Mesendoderm (in vitro differentiated cells): ENCODE measurements around the gene HMCN2.

Experiments used
- DNase-seq: peaks from one replicate; pipeline ENCODE4 v3.0.0; 2013
- H2AK5ac ChIP-seq: 2 replicates; pipeline ENCODE4 v1.6.1; 2013; ENCODE audit warnings: low read length, inconsistent platforms
- H2BK120ac ChIP-seq: 2 replicates; pipeline ENCODE4 v1.6.1; 2013; ENCODE audit warnings: low read depth, mild to moderate bottlenecking, low read length, moderate library complexity, mixed read lengths
- H2BK15ac ChIP-seq: replicated peaks from 2 replicates; pipeline ENCODE4 v1.6.1; 2013; ENCODE audit warnings: low read depth, mild to moderate bottlenecking, moderate library complexity
- H2BK5ac ChIP-seq: 2 replicates; pipeline ENCODE4 v1.6.1; 2013; ENCODE audit warnings: low read length, inconsistent platforms
- H3K18ac ChIP-seq: 2 replicates; pipeline ENCODE4 v1.6.1; 2013; ENCODE audit warnings: mild to moderate bottlenecking, low read length, mixed read lengths
- H3K23ac ChIP-seq: one replicate; pipeline ENCODE4 v1.6.1; 2013; ENCODE audit warnings: low read length
- H3K27ac ChIP-seq: 2 replicates; pipeline ENCODE4 v1.5.1; 2013; ENCODE audit warnings: low read depth, mild to moderate bottlenecking, inconsistent platforms, low read length, moderate library complexity
- H3K27me3 ChIP-seq: 2 replicates; pipeline ENCODE4 v1.6.1; 2013; ENCODE audit warnings: low read length, control low read depth, mild to moderate bottlenecking, inconsistent platforms; ENCODE audit not compliant: insufficient read depth, poor library complexity
- H3K36me3 ChIP-seq: 2 replicates; pipeline ENCODE4 v1.6.1; 2013; ENCODE audit warnings: low read length, inconsistent platforms; ENCODE audit not compliant: control insufficient read depth, insufficient read depth
- H3K4ac ChIP-seq: one replicate; pipeline ENCODE4 v1.6.1; 2013; ENCODE audit warnings: low read depth, mild to moderate bottlenecking, low read length, moderate library complexity
- H3K4me1 ChIP-seq: 2 replicates; pipeline ENCODE4 v1.6.1; 2013; ENCODE audit warnings: low read depth, low read length, inconsistent platforms; ENCODE audit not compliant: control insufficient read depth
- H3K4me2 ChIP-seq: 2 replicates; pipeline ENCODE4 v1.6.1; 2013; ENCODE audit warnings: low read length
- H3K4me3 ChIP-seq: 2 replicates; pipeline ENCODE4 v1.5.1; 2013; ENCODE audit warnings: mild to moderate bottlenecking, low read length
- H3K56ac ChIP-seq: one replicate; pipeline ENCODE4 v1.6.1; 2013; ENCODE audit warnings: low read length
- H3K79me1 ChIP-seq: 2 replicates; pipeline ENCODE4 v1.6.1; 2013; ENCODE audit warnings: low read length, inconsistent platforms
- H3K79me2 ChIP-seq: 2 replicates; pipeline ENCODE4 v1.6.1; 2013; ENCODE audit warnings: mild to moderate bottlenecking, low read length; ENCODE audit not compliant: control insufficient read depth, insufficient read depth
- H3K9ac ChIP-seq: 2 replicates; pipeline ENCODE4 v1.6.1; 2013; ENCODE audit warnings: low read length, inconsistent platforms
- H4K5ac ChIP-seq: one replicate; pipeline ENCODE4 v1.6.1; 2013; ENCODE audit warnings: low read length
- H4K8ac ChIP-seq: one replicate; pipeline ENCODE4 v1.6.1; 2013; ENCODE audit warnings: low read depth, mild to moderate bottlenecking, control low read depth, low read length, moderate library complexity
- WGBS: extraction: QIAGEN DNeasy Blood & Tissue Kit; methylation state at CpG from one replicate; pipeline ENCODE4 v1.1.7; 2013; ENCODE audit warnings: low lambda C conversion rate, missing lambda C conversion rate; ENCODE audit not compliant: insufficient coverage; ENCODE audit errors: extremely low coverage; 5-methylcytosine and 5-hydroxymethylcytosine counted together

HMCN2 gene

GRCh38 chr9:130346431-130346830 lies 80.9 kb downstream of the HMCN2 start:
- no peaks in the 10 kb centered on the region for H3K79me2 ChIP-seq
- no peak overlapping the region for H4K5ac ChIP-seq
- H3K27me3 ChIP-seq = no peaks in the 10 kb centered on the region
- no peak overlapping the region for H3K4ac ChIP-seq
- H2AK5ac ChIP-seq = no peak overlapping the region
- DNase-seq = no peak
- no peaks in the 10 kb centered on the region for H3K4me1 ChIP-seq
- H3K56ac ChIP-seq = no peak overlapping the region
- no peak overlapping the region for H2BK5ac ChIP-seq
- WGBS = no CpG with 5 or more reads among the region's 14 CpGs
- no peak overlapping the region for H3K27ac ChIP-seq
- no peak overlapping the region for H3K23ac ChIP-seq
- H3K4me2 ChIP-seq = no peak overlapping the region
- no peak overlapping the region for H3K9ac ChIP-seq
- no peak overlapping the region for H4K8ac ChIP-seq
- no peak overlapping the region for H3K18ac ChIP-seq
- no peak overlapping the region for H2BK15ac ChIP-seq
- H3K36me3 ChIP-seq = no peaks in the 10 kb centered on the region
- H2BK120ac ChIP-seq = no peak overlapping the region
- no peaks in the 10 kb centered on the region for H3K79me1 ChIP-seq
- no peak overlapping the region for H3K4me3 ChIP-seq

GRCh38 chr9:130347036-130347435 lies 81.5 kb downstream of the HMCN2 start:
- Histone ChIP-seq H3K18ac (no peak overlapping the region), H2BK5ac (no peak overlapping the region), H3K23ac (no peak overlapping the region), H3K36me3 (no peaks in the 10 kb centered on the region), H3K4ac (no peak overlapping the region), H3K4me1 (no peaks in the 10 kb centered on the region), H3K9ac (no peak overlapping the region), H3K79me2 (no peaks in the 10 kb centered on the region), H4K5ac (no peak overlapping the region), H3K4me2 (no peak overlapping the region), H2BK120ac (no peak overlapping the region), H3K4me3 (no peak overlapping the region), H3K27ac (no peak overlapping the region), H4K8ac (no peak overlapping the region), H2AK5ac (no peak overlapping the region), H3K56ac (no peak overlapping the region), H3K79me1 (no peaks in the 10 kb centered on the region), H3K27me3 (no peaks in the 10 kb centered on the region), H2BK15ac (no peak overlapping the region)
- DNase-seq = no peak
- WGBS = no CpG with 5 or more reads among the region's 14 CpGs

GRCh38 chr9:130347931-130348330 lies 82.4 kb downstream of the HMCN2 start:
- Histone ChIP-seq H3K18ac (no peak overlapping the region), H2BK15ac (no peak overlapping the region), H3K79me1 (no peaks in the 10 kb centered on the region), H3K9ac (no peak overlapping the region), H3K27me3 (no peaks in the 10 kb centered on the region), H3K4me3 (no peak overlapping the region), H2BK5ac (no peak overlapping the region), H3K79me2 (no peaks in the 10 kb centered on the region), H3K36me3 (no peaks in the 10 kb centered on the region), H3K27ac (no peak overlapping the region), H3K56ac (no peak overlapping the region), H2AK5ac (no peak overlapping the region), H2BK120ac (no peak overlapping the region), H3K4me1 (no peaks in the 10 kb centered on the region), H4K8ac (no peak overlapping the region), H3K4me2 (no peak overlapping the region), H4K5ac (no peak overlapping the region), H3K23ac (no peak overlapping the region), H3K4ac (no peak overlapping the region)
- WGBS = no CpG with 5 or more reads among the region's 6 CpGs
- no peak for DNase-seq

- no CpG with 5 or more reads among the region's 21 CpGs for WGBS
- H3K27me3 ChIP-seq = no peaks in the 10 kb centered on the region
These were observed 82.8 kb downstream of the HMCN2 start for GRCh38 chr9:130348341-130348740.

GRCh38 chr9:130348881-130349280 lies 83.3 kb downstream of the HMCN2 start:
- H3K4ac ChIP-seq = no peak overlapping the region
- H3K23ac ChIP-seq = no peak overlapping the region
- no peaks in the 10 kb centered on the region for H3K36me3 ChIP-seq
- H2BK120ac ChIP-seq = no peak overlapping the region
- H3K27me3 ChIP-seq = no peaks in the 10 kb centered on the region
- H4K8ac ChIP-seq = no peak overlapping the region
- H3K56ac ChIP-seq = no peak overlapping the region
- H2BK15ac ChIP-seq = no peak overlapping the region
- no peak overlapping the region for H3K4me2 ChIP-seq
- H2AK5ac ChIP-seq = no peak overlapping the region
- no peak overlapping the region for H3K4me3 ChIP-seq
- H2BK5ac ChIP-seq = no peak overlapping the region
- H3K9ac ChIP-seq = no peak overlapping the region
- H4K5ac ChIP-seq = no peak overlapping the region
- H3K4me1 ChIP-seq = no peaks in the 10 kb centered on the region
- H3K79me1 ChIP-seq = no peaks in the 10 kb centered on the region
- no peaks in the 10 kb centered on the region for H3K79me2 ChIP-seq
- DNase-seq = no peak
- H3K27ac ChIP-seq = no peak overlapping the region
- H3K18ac ChIP-seq = no peak overlapping the region
- no CpG with 5 or more reads among the region's 8 CpGs for WGBS

More at GRCh38 chr9:130348341-130348740, 82.8 kb downstream of the HMCN2 start:
- no peak overlapping the region for H3K23ac ChIP-seq
- no peak overlapping the region for H3K18ac ChIP-seq
- no peak overlapping the region for H3K27ac ChIP-seq
- no peak overlapping the region for H2AK5ac ChIP-seq
- H3K56ac ChIP-seq = no peak overlapping the region
- H3K4me1 ChIP-seq = no peaks in the 10 kb centered on the region
- H2BK15ac ChIP-seq = no peak overlapping the region
- no peak for DNase-seq
- H3K79me1 ChIP-seq = no peaks in the 10 kb centered on the region
- H2BK5ac ChIP-seq = no peak overlapping the region
- H3K36me3 ChIP-seq = no peaks in the 10 kb centered on the region
- H4K8ac ChIP-seq = no peak overlapping the region
- H3K79me2 ChIP-seq = no peaks in the 10 kb centered on the region
- H3K4ac ChIP-seq = no peak overlapping the region
- H3K4me3 ChIP-seq = no peak overlapping the region
- no peak overlapping the region for H2BK120ac ChIP-seq
- no peak overlapping the region for H4K5ac ChIP-seq
- no peak overlapping the region for H3K9ac ChIP-seq
- H3K4me2 ChIP-seq = no peak overlapping the region

- Histone ChIP-seq H3K79me1 (no peaks in the 10 kb centered on the region), H3K9ac (no peak overlapping the region), H3K79me2 (no peaks in the 10 kb centered on the region), H3K4me1 (no peaks in the 10 kb centered on the region), H3K4ac (no peak overlapping the region), H2AK5ac (no peak overlapping the region), H3K4me3 (no peak overlapping the region), H3K27me3 (no peaks in the 10 kb centered on the region), H2BK15ac (no peak overlapping the region), H3K23ac (no peak overlapping the region), H3K56ac (no peak overlapping the region), H3K4me2 (no peak overlapping the region), H3K18ac (no peak overlapping the region), H4K8ac (no peak overlapping the region), H2BK5ac (no peak overlapping the region), H3K27ac (no peak overlapping the region), H2BK120ac (no peak overlapping the region), H3K36me3 (no peaks in the 10 kb centered on the region), H4K5ac (no peak overlapping the region)
- WGBS = no CpG with 5 or more reads among the region's 11 CpGs
- no peak for DNase-seq
These were observed 83.8 kb downstream of the HMCN2 start for GRCh38 chr9:130349398-130349797.
